VCaP (cell line): ENCODE measurements around the gene C2orf92.

Experiments
- H3K27ac ChIP-seq: fragments of 450-650 bp; 2 replicates; pipeline ENCODE4 v1.5.1; 2017
- CTCF ChIP-seq: fragments of 450-650 bp; conservative IDR thresholded peaks from 2 replicates; pipeline ENCODE4 v1.5.1; 2017; ENCODE audit warnings: mild to moderate bottlenecking, moderate library complexity

Gene C2orf92

GRCh38 chr2:97699765-97700444 lies 30.4 kb downstream of the C2orf92 start:
- H3K27ac ChIP-seq: no peak overlapping the region
- peak; percentile 77 for TF ChIP-seq CTCF

- no peak overlapping the region for H3K27ac ChIP-seq
- TF ChIP-seq CTCF: no peak
These were observed 31.7 kb downstream of the C2orf92 start for GRCh38 chr2:97701186-97701585.

GRCh38 chr2:97701851-97702465 lies 32.4 kb downstream of the C2orf92 start:
- H3K27ac ChIP-seq: no peak overlapping the region
- TF ChIP-seq CTCF: no peak

- H3K27ac ChIP-seq: no peak overlapping the region
- TF ChIP-seq CTCF: no peak
These were observed 33.4 kb downstream of the C2orf92 start for GRCh38 chr2:97702731-97703470.

GRCh38 chr2:97703741-97704140 lies 34.2 kb downstream of the C2orf92 start:
- no peak overlapping the region for H3K27ac ChIP-seq
- no peak for TF ChIP-seq CTCF

- TF ChIP-seq CTCF: no peak
- H3K27ac ChIP-seq: no peak overlapping the region
These were observed 35.5 kb downstream of the C2orf92 start for GRCh38 chr2:97704989-97705388.

- no peak for TF ChIP-seq CTCF
These were observed 36.6 kb downstream of the C2orf92 start for GRCh38 chr2:97706112-97706511.

More at GRCh38 chr2:97706112-97706511, 36.6 kb downstream of the C2orf92 start:
- no peak overlapping the region for H3K27ac ChIP-seq
